SK-N-MC (cell line): Measurements from ENCODE around the gene RASA3.

Source experiments
- EZH2 ChIP-seq: fragments of 200-600 bp; sonication (generic); IDR thresholded peaks from one replicate; pipeline ENCODE4 v1.6.1; 2017; ENCODE audit warnings: antibody characterized with exemption
- POLR2AphosphoS5 ChIP-seq: IDR thresholded peaks from 2 replicates; pipeline ENCODE4 v1.6.1; 2012; ENCODE audit warnings: mild to moderate bottlenecking, low read depth, low read length, borderline replicate concordance

- TF ChIP-seq POLR2AphosphoS5, result no peak
- no peak for TF ChIP-seq EZH2
These were observed 8.5 kb downstream of the RASA3 start for GRCh38 chr13:114123876-114124275.
